ENCODE results near the gene GATA3.

GRCh38 chr10:8056871-8057331 is 2.4 kb downstream of the GATA3 start:
- TF ChIP-seq CTCF (conservative IDR thresholded peaks at IDR 0.05; ENCODE audit: low read depth in 2 of 2) = no peak
- TF ChIP-seq EZH2 (IDR thresholded peaks at IDR 0.05; ENCODE audit: low read depth, unreplicated experiment) = peak; percentile 25
- TF ChIP-seq POLR2AphosphoS5 (IDR thresholded peaks at IDR 0.05; ENCODE audit: low read depth) = no peak
- TF ChIP-seq EZH2phosphoT487 (IDR thresholded peaks at IDR 0.05; ENCODE audit: unreplicated experiment) = no peak
- no peak for TF ChIP-seq JUNB (IDR thresholded peaks at IDR 0.05; ENCODE audit: unreplicated experiment)
- no peak for TF ChIP-seq REST (IDR thresholded peaks at IDR 0.05; ENCODE audit: unreplicated experiment)
- no peak for TF ChIP-seq ETS1 (IDR thresholded peaks at IDR 0.05)
- TF ChIP-seq ZNF331 (CRISPR knock-in tag; IDR thresholded peaks at IDR 0.05; ENCODE audit: low read depth) = no peak
- TF ChIP-seq CREB1 (CRISPR knock-in tag; IDR thresholded peaks at IDR 0.05; ENCODE audit: low read depth) = no peak
- no peak for TF ChIP-seq ZNF462 (CRISPR knock-in tag; IDR thresholded peaks at IDR 0.05)

Measured in GM23338 (cell line).